GM19351 (cell line): ENCODE measurements around the gene TMUB1.
A peak's percentile ranks its signal among the peaks of the same experiment; 100 is the strongest.

Experiments
- ATAC-seq: cut with Tn5 transposase; IDR thresholded peaks from one replicate; pipeline ENCODE4 v1.9.1; 2021; ENCODE audit warnings: mild to moderate bottlenecking, moderate library complexity; ENCODE audit not compliant: unreplicated experiment

TMUB1 gene, protein sequence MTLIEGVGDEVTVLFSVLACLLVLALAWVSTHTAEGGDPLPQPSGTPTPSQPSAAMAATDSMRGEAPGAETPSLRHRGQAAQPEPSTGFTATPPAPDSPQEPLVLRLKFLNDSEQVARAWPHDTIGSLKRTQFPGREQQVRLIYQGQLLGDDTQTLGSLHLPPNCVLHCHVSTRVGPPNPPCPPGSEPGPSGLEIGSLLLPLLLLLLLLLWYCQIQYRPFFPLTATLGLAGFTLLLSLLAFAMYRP

DNA sequence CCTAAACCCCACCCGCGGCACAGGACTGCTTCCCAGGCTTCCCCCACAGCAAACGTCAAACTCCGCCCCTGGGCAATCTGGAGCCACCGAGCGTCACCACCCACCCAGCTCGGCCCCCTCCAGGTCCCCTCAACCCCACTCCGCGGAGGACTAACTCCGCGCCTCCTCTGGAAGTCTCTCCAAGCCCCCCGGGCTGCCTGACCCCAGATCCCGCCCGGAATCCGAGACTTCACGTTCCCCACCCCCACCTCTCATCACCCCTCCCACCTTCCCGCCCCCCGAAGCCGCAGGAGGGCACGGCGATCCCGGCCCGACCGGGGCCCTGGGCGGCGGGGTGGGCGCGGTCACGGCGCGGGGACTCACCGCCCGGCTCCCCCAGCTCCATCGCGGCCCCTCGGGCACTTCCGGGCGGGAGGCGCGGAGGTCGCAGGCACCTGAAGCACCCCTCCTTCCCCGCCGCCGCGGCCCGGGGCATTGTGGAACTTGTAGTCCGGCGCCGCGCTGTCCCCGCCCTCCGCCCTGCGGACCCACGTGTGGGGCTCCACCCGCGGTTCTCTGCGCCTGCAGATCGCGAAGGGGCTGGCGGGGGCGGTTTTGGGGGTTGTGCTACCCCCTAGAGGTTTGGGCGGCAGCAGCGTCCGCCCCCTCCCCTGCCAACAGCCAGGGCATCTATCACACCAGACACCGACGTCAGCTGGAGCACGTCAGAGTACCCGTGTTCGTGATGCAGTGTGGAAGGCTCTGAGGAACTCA, at the start of gene TMUB1:
TSS of gene TMUB1 (minus strand) at position 423 of the 753 bp plus-strand sequence. CDS start 930 bp downstream, outside the sequence.
- peak; percentile 47 for ATAC-seq

DNA sequence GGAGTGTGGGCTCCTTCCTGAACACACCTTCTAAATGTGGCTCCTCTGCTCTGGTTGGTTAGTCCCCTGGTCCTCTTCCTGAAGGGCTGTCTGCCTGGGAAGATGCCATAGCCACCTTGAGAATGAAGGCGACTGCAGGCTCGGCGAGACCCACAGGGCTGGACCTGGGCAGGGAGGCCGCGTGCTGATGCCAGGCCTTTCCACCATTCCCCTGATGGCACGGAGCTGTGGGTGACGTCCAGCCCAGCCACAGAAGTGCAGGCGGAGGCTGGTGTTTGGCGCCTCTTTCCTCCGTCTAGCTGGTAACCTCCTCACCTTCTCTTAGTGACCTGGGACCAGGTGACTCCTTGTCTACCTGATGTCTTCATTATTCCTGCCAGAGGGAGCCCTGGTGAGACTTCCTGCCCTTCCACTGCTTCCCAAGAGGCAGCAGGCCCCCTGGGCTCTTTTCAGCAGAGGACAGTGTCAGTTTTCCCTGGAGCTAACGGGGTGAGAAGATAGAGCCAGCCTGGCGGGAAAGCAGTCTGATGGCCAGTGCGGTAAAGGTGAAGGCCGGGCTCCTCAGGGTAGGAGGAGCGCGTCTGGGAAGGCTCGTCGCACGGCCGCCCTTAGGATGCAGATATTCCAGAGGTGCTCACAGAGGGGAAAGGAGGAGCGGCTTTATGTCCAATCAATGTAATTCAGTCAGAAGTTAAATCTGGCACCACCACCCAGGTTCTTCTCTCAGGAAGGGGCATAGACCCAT, 49.3 kb upstream of the TMUB1 start:
- no peak for ATAC-seq

DNA sequence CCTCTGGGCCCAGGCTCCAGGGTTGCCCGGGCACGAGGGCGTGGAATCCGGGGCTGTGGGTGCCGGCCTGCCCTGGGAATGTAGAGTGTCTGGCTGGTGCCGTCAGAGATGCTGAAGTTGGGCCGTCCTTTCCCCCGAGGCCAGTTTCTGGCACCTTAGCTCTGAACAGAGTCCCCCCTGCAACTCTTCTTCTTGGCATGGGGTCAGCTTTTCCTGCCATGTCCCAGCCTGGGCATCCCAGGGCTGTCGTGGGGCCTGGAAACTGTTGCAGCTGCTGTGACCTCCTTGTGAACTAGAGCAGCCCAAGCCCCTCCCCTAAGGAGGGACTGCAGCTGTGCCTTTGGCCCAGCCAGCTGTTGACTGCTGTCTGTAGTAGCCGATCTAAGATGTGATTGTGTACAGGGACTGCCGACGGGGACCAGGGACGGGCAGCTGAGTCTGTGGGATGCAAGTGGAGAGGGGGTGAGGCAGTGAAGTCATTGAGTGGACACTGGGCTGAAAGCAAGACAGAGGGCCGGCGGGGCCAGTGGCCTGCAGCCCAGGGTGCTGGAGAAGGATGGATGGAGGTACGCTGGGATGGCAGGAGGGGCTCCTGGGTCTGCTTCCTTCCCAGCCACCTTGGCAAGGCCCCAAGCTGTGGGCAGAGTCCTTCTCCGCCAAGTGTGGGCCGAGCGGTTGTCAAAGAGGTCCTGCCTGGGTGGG, 48.5 kb upstream of the TMUB1 start:
- ATAC-seq, result no peak

DNA sequence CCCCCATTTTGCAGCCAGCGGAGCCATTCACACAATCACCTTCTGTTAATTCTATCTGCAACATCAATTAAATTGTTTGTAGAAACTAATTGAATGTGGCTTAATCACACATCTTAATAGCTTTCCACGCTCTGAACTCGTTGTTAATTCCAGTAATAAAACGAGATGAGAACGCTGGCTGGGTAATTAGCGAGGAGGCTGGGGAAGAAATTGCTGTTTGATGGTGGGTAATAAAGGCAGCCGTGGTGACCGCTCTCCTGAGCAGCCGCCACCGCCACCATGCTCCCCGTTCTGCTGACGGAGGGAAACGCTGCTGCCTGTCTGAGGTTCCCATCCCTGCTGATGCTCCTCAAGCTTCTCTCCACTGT, 47.9 kb upstream of the TMUB1 start:
- no peak for ATAC-seq

DNA sequence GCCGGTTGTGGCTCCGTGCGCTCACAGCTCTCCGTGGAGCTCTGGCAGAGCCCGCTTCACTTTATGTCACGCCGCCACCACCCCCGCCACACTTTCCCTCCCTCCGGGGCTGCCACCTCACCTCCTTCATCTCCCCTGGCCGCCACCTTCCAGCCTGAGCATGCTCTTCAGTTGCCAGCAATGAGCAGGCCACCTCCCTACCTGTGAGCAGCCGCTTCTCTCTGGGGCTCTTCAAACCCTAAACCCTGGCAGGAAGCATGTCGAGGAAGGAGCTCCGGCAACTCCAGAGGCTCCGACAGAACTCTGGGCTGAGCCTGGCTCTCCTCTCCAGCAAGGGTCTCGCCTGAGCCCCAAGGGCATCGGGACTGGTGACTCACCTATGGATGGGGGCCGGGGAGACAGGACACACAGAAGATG, 47.5 kb upstream of the TMUB1 start:
- ATAC-seq, result no peak

DNA sequence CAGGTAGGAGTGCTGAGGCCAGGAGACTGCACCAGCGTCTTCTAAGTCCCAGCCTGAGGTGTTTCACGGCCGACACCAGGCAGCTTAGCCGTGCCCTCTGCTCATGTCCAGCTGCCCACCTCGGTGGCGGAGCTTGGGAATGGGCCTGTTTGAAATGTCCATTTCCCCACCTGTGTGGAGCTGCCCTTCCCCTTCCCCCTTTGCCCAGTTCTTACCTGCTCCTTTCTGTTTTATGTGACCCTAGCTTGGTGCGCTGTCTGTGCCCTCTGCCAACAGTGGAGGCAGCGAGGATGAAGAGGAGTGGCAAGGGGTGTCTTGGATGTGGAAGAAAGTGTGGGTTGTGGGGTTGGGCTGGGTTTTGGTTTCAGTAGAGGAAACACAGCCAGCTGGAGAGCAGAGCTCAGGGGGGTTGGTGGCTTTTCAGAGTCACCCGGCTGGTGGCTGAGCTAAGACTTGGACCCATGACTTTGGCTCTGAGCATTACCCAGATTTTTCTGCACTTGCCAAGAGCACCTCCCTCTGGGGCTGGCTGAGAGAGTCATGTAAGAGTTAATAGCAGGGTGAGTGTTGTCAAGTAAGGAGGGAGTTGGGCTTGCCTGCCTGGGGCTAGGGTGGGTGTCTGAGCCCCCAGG, 46.8 kb upstream of the TMUB1 start:
- no peak for ATAC-seq

DNA sequence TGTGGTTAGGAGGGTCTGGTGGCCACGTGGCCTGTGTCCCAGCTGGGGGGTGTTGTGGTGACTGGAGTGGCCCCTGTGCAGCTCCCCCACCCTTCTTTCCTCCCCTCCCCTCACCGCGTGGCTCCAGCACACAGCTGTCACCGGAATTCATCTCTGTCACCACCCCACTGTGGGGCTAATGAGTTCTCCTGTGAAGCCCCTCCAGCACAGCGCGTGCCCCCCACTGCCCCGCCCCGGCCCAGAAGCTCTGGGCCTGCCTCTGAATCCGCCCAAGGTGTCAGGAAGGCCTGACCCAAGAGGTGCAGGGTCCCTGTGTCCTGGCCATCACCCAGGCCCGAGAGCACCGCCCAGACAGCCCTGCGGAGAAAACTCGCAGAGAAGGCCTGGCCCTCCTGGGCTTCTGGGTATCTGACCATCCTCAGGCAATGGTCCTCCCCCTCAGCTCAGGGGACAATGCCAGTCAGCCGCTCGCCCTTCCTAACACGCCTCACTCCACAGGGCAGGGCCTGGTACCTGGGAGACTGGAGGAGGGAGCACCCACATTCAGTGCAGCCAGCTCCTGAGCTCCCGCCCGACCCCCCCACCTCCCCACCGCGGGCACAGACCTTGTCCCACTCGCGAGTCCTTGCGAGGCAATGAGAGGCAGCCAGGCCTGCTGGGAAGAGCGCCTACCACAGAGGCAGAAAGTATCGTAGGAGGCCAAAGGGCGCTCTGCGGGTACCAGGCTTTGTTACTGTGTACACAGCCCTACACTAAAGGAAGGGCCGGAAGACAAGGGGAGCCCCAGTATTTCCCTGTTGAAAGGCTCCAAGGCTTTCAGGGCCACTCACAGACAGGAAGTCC, 46.0 kb upstream of the TMUB1 start:
- ATAC-seq, result no peak

DNA sequence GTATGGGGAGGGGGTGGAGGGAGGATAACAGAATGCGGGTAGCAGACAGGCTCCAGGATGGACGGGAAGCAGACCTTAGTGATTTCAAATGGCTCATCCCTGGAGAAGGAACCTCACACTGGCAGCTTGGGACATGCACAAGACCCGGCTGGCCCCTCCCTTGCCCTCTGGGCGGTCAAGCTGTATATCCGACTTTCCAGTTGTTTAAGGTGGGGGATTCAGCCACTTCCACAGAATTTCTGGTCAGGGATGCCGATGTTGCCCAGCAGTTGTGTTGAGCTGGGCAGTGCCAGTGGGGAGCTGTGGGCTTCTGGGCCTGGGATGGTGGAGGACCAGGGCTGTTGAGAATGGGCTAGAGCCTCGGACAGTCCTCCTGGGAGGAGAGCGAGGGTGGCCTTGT, 45.4 kb upstream of the TMUB1 start:
- no peak for ATAC-seq

DNA sequence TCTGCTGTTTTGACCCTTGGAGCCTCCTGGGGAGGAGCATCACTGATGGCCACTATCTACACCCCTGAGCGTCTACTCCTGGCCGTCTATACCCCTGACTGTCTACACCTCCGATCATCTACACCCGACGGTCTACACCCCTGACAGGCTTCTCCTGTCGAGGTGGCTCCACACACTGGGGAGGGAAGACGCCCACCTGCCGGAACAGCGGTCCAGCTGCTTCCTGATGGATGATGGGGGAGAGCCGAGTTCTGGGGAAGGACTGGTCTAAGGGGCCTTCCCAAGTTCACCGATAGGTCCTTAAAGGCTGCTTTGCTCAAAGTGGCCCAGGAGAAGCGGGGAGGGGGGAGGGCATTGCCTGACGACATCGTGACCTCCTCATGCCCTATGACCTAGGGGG, 44.9 kb upstream of the TMUB1 start:
- no peak for ATAC-seq

DNA sequence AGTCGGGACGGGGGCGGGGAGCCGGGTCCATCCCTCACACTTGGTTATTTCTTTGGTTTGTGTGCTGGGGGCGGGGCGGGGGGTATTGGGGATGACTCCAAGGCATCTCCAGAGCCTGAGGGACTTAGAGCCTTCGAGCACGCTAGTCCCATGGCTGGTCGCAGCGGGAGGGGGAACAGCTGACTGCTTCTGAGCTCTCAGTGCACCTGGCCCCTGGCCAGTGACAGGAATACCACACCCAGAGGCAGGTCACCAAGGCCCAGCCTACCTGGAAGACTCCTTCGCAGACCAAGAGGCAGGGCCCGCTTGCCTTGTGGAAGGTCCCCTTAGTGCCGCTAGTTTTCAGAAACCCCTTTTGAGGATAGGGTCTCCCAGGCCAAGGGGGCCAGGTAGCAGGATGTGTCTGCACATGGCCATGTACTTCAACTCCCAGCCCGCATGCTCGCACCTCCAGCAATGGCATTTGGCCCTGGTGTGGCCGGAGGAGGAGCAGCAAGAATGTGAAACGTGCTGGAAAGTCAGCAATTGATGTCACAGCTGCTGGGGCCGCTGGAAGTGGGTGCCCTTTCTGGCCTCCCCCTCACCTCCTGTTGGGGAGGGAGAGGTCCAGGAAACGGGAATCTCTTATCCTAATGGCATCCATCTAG, 43.3 kb upstream of the TMUB1 start:
- no peak for ATAC-seq

DNA sequence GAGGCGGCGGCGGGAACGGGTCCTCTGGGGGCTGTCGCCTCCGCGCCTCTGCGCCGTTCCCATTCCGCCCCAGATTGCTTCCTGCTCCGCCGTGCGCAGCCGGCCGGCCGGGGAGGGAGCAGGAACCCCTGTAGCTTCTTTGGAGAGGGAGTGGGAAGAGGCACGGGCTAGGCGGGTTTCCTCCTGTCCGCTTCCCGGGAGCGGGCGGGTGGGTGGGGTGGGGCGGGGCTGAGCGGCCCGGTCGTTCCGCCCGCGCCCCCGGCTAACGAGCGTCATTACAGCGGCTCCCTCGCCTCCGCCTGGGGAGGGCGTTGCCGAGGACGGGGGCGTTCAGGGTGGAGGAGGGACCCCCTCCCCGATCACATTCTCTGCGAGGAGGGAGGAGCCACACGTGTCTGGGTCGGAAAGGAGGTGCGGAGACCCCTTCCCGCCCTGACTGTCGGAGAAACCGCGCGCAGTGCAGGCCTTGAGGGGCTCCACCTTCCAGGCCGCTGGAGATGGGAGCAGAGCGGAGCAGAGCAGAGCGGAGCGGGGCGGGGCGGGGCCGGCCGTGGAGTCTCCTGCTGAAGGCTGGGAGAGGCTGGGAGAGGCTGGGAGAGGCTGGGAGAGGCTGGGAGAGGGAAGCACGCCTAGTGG, 42.7 kb upstream of the TMUB1 start:
- no peak for ATAC-seq

DNA sequence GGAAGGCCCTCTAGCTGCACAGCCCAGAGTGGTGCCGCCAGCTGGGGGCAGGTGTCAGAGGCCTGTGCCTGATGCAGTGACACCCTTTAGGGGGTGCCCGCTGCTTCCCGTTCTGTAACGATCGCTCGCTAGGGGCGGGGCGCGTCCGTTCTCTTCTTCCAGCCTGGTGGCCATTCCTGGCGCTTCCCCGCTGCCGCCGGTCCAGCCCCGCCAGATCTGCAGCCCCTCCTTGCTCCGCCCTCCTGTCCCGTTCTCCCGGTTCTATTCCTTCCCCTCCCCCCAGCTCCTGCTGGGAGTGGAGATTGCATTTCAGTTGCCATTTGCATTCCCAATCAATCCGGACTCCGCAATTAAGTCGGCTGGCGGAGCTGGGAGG, 42.2 kb upstream of the TMUB1 start:
- ATAC-seq, result no peak

DNA sequence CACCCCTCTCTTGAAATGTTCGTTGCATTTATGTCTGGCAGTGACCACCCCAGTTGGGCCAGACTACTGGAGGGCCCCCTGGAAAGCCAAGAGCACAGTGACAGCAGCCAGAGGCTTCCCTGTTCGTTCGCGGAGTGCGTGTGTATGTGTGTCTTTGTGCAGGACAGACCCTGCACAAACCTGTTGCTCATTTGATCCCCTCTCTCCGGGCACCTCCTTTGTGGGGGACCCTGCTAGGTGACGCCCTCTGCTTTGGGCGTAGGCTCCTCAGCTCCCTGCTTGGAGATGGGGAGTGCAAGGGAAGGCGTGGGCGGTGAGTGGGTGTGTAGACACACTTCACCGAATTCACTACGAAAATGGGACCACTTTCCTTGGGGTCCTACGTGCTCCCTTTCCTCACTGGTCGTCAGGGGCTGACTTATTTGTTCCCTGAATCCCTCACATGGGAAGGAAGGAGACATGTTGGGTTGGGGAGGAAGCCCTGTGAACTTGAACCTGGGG, 41.7 kb upstream of the TMUB1 start:
- no peak for ATAC-seq

DNA sequence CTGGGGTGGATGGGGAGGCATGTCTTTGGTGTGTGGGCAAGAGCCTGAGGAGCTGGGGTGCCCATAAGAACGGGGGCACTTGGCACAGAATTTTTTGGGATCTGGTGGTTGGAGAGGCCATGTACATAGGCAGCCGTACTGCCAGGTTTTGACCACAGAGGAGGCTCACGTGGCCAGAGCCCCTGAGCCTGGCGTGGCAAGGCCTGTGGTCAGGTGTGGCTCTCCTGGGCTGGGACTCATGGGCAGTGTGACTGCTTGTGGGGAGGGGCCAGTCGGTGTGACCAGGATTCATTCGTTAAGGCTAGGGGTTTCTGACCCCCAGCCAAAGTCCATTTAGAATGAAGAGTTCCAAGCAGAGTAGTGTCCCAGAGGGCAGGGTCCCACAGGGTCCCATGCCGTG, 41.2 kb upstream of the TMUB1 start:
- no peak for ATAC-seq

DNA sequence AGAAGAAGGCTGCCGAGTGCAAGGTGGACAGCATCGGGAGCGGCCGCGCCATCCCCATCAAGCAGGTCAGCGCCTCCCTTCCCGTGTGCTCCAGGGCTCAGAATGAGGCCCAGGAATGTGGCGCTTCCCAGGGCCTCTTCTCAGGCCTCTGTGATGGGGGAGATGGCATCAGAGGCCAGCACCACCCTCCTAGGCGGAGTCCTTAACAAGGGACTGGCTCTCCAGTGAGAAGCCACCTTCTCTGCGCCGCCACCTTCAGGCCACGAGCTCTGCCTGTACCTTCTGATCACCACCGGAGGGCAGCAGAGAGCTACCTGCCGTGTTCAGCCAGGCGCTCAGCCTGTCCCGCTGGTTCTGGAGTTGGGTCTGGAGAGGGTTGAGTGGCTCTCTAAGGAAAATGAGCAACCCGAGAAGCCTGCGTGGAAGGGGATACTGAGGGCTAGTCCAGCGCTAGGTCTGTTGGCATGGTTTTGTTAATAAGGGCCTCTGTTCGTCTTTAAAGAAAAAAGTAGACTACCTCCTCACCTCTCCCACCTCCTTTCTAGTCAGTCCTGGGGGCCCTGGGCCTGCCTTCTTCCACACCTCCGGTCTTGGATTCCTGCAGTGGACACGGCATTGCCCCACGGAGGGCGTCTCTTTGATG, 40.6 kb upstream of the TMUB1 start:
- peak; percentile 99 for ATAC-seq

DNA sequence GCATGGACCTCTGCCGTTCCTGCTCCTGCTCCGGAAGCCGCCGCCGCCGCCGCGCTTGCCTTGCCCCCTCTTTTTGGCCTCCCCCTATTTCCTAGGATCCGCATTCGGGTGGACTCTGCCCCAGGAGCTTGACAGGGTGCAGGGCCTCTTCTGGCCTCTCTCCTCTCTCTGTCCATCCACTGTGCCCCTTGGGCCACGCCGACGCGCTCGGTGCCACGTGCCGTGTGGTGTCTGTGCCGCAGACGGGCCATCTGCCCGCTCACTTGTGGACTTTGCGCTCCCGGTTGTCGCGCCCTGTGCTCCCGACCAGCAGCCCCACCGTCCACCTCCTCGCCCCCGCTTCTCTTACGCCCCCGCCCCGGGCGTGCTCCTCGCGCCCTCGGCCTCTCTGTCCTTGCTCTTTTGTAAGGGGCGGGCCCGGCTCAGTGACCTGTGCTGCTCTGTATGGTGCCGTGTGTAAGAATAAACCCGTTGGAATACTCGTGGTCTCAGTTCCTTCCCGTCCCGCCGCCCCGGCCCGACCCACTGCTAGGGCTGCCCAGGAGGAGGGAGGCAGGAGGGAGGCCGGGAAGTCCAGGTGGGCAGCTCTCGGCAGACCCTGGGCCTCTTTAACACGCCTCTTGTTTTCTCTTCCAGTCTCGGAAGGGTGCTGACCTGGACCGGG, 40.0 kb upstream of the TMUB1 start:
- no peak for ATAC-seq

DNA sequence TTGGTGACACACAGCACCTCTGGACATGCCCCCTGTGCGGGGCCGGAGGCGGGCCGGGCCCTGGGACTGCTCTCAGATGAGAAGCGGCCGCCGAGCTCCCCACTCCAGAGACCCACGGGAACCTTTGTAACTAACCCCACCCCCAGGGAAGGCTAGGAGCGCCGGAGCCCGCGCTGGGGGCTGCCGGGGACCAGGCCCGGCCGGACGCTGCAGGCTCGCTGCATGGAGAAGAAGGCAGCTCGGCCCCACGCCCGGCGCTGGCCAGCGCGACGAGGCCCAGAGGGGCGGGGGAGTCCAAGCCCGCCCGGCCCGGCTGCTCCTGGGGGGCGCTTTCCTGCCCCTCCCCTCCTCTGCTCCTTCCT, 39.5 kb upstream of the TMUB1 start:
- no peak for ATAC-seq

DNA sequence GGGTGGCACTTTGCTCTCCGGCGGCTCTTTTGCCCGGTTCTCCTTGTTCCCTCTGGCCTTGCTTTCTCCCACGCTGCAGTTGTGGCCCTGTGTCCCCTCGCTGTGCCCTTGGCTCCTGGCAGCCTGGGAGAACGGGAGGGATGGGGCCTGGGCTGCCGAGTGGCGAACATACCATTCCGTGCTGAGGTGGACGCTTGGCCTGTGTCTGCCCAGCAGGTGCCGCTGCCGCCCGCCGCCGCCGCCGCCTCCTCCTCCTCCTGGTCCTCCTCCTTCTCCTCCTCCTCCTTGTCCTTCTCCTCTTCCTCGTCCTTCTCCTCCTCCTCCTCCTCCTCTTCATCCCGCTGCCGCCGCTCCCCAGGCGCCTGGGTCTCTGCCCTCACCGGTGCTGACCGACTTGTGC, 39.0 kb upstream of the TMUB1 start:
- no peak for ATAC-seq
